NCI-H146 treated with DMSO at 0.1 percent for 48 hours (cell line): ENCODE results near the gene SIRPA.

Experiments
- DNase-seq: peaks from one replicate; lab custom pipeline; 2025; ENCODE audit not compliant: unreplicated experiment; lab: John Stamatoyannopoulos, UW

Gene SIRPA

DNA sequence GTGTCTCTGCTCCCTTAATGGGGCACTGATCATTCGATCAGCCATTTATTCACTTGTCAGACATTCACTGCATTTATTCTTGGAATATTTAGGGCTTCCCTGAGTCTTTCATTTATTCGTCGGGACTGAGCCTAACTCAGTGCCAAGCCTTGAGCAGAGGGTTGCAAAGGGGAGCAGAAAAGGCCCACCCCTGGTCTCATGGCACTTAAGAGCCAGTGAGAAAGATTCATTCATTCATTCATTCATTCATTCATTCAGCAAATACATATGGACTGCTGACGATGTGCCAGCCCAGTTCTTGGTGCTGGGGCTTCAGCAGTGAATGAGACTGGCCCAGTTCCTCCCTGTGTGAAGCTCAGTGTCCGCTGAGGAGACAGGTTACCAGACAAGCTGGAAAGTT is 36.6 kb downstream of the SIRPA start:
- no peak for DNase-seq

DNA sequence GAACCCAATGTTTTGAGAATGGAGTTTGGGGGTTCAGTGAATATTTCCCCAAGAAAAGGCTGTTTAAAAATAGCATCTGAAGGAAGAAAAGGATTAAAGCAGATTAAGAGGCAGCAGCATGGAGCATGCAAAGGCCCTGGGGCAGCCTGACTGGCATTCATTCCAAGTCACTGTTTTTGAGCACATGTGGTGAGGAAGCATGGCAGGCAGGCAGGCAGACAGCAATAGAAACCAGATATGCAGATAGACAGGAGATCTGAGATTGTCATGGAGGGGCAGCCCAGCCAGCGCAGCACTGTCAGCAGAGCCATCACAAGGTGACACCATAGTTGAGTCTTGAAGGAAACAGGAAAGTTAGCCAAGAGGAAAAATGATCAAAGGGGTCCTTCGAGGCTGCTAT is 37.8 kb downstream of the SIRPA start:
- no peak for DNase-seq

DNA sequence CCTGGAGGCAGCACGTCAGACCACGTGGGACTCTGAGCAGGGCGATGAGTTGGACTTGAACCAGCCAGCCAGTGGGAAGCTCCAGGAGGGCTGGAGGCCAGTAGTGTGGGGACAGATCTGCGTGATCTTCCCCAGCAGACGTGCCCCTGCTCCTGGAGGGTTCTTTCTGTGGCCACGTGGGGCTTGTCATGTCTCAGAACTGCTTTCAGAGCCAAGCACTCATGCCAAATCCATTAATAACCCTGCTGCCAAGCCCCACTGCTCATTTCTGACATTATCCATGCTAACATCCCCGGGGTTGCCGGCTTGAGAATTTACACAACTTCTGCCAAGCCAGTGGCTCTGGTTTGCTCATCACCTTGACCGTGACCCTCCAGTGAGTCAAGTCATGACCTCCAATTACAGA is 38.3 kb downstream of the SIRPA start:
- DNase-seq: no peak

DNA sequence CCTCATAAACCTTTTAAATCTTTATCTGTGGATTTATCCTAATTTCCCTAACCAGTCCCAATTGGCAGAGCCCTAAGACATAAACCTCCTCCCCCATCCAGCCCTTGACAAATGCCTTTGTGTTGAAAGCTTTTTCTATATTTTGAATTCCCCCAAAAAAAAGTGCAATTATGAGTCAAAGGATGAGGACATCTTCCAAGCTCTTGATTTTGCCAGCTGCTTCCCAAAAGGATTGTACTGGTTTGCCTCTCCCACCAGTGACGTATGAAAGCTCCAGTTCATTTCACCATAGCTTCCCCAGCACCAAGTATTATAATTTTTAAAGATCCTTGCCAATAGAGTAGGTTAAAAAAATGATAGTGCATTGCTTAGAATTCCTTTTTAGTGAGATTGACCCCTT is 38.9 kb downstream of the SIRPA start:
- no peak for DNase-seq

DNA sequence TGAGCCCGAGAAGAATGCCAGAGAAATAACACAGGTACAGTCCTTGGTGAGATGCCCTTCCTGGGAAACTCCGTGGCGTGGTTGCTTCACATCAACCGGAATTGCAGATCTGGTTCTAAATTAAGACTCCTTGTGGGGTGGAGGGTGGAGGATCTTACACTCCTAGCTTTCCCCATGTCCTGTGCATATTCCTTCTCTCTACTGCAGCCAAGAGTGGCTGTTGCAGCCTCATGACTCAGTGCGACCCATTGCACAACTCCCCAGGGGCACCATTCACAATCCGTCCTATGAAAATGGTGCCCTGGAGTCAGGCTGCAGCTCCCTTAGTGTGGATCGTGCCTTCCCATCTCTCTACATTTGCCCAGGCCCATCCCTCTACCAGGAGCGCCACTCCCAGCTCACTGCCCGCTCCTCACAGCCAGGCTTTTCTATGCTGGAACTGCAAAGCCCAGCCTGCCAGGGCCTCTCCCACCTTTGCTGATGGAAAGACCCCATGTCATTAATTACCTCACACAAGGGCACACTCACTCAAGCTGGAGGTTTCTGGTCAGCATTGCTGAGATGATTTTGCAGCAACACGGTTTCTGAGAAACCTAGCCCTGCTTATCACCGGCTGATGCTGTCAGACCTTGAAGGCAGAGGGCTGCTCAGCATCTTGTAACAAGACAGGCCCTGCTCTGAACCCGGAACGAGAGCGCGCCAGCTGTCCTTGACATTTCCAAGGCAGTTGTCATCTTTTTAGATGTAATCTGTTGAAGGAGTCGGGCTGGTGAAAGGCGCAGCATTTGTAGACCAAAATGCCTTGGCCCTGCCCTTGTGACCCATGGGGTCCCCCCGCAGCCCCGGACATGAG is 39.7 kb downstream of the SIRPA start:
- no peak for DNase-seq

DNA sequence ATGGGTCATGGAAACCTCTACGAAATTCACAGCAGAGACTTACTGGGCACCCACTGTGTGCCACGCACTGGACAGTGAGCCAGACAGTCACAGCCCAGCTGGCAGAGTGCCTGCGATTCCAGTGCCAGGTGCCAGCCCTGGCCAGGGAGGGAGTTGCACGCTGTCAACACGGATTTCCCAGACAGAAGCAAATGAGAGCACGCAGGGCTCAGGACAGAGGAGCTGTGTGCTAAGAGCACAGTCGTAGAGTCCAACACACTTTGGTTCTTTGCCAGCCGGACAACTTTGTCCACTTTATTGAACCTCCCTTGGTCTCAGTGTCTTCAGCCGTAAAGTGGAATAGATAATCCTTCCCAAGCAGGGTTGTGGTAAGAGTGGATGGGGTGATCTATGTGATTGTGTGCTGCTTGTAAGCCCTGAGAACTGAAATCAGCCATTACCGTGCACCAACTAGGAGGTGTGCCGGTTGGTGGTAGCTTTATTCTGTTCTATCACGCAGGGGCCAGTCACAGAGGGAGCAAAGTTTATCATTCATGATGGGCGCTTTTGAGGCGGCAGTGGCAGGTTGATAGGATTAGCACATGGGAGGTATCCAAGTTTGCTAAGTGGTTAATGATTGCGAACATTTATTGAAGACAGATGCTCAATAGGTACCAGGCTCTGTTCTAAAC is 40.6 kb downstream of the SIRPA start:
- no peak for DNase-seq

DNA sequence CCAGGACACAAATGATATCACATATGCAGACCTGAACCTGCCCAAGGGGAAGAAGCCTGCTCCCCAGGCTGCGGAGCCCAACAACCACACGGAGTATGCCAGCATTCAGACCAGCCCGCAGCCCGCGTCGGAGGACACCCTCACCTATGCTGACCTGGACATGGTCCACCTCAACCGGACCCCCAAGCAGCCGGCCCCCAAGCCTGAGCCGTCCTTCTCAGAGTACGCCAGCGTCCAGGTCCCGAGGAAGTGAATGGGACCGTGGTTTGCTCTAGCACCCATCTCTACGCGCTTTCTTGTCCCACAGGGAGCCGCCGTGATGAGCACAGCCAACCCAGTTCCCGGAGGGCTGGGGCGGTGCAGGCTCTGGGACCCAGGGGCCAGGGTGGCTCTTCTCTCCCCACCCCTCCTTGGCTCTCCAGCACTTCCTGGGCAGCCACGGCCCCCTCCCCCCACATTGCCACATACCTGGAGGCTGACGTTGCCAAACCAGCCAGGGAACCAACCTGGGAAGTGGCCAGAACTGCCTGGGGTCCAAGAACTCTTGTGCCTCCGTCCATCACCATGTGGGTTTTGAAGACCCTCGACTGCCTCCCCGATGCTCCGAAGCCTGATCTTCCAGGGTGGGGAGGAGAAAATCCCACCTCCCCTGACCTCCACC is 42.2 kb downstream of the SIRPA start:
- DNase-seq: no peak

DNA sequence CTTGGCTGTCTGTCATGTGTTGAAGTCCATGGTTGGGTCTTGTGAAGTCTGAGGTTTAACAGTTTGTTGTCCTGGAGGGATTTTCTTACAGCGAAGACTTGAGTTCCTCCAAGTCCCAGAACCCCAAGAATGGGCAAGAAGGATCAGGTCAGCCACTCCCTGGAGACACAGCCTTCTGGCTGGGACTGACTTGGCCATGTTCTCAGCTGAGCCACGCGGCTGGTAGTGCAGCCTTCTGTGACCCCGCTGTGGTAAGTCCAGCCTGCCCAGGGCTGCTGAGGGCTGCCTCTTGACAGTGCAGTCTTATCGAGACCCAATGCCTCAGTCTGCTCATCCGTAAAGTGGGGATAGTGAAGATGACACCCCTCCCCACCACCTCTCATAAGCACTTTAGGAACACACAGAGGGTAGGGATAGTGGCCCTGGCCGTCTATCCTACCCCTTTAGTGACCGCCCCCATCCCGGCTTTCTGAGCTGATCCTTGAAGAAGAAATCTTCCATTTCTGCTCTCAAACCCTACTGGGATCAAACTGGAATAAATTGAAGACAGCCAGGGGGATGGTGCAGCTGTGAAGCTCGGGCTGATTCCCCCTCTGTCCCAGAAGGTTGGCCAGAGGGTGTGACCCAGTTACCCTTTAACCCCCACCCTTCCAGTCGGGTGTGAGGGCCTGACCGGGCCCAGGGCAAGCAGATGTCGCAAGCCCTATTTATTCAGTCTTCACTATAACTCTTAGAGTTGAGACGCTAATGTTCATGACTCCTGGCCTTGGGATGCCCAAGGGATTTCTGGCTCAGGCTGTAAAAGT is 43.5 kb downstream of the SIRPA start:
- no peak for DNase-seq

DNA sequence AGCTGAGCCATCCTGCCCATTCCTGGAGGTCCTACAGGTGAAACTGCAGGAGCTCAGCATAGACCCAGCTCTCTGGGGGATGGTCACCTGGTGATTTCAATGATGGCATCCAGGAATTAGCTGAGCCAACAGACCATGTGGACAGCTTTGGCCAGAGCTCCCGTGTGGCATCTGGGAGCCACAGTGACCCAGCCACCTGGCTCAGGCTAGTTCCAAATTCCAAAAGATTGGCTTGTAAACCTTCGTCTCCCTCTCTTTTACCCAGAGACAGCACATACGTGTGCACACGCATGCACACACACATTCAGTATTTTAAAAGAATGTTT is 44.0 kb downstream of the SIRPA start:
- DNase-seq: no peak

DNA sequence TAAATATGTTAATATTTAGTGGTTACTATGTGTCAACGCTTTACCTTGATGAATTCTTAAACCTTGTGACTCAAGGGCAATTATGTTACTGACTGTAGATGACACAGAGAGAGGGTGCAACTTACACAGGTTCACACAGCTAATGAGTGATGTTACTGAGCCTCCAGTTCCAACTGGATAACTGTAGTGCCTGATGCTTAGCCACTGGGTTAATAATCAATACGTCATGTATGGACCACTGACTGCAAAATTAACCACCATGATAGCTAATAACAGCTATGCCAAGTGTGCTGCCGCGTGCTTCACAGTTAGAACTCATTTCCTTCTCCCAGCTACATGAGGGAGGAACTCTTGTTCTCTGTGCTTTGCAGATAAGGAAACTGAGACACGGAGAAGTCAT is 45.4 kb downstream of the SIRPA start:
- DNase-seq: no peak

DNA sequence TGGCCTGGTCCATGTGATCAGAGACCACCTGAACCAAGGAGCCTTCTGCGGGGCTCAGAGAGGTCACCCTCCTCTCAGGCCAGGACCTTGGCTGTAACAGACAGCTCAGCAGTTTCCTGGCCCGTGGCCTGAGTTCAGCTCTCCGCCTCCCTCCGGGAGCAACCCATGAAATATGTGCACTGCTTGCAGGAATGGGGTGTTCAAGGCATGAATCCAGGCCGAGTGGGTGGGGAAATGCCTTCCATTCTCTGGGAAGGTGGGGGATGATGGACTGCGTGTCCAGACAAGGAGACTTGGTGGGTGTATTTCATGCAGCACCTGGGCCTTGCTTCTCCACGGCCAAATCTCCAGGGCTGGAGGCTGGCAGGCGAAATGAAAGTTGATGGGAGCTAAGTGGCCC is 46.0 kb downstream of the SIRPA start:
- DNase-seq: no peak

DNA sequence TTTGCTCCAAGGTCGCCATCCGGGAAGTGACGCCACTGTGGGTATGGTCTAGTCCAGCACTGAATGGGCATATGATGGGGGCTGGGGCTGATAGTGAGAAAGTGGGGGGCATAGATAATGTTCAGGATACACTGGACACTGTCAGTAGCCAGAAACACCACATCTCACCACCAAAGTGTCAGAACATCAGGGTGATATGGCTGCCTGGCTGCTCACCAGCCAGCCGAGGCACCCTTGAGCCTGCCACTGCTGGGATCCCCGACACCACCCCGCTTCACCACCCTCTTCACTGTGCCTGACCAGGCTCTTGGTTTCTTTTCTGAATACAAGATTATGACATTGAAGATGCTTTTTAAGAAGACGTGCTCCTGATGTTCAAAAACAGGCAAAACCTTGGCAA is 46.9 kb downstream of the SIRPA start:
- no peak for DNase-seq

DNA sequence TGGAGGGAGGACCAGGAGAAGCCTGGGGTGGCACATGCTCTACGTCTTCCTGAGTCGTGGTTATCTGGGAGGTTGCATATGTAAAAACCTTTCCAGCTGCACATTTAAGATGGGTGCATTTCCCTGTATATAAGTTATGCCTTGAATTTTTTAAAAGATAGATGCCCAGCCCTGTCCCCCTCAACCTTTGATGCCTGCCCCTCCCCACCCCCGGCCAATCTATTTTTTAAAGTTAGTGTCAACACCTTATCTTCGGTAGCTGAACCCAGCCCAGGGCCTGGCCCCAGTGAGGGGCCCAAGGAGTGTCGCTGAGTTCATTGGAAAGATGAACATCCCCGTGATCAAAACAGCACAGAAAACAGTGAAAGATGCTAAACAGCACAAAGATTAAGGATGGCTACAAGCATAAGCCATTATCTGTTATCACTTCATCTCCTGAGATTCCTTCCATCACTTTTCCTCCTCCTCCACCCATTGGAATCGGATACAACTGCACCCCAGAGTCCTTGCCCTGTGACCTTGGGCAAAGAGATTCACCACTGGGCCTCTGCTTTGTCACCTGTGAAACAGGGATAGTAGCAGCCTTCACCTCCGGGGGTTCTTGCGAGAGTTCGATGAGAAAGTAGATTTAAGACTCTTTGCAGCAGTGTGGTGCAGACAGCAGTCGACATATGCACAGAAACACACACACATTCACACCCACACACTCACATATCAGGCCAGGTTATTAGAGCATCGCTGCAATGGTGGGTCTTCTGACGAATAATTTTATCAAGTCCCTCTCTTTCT is 47.5 kb downstream of the SIRPA start:
- DNase-seq: no peak

DNA sequence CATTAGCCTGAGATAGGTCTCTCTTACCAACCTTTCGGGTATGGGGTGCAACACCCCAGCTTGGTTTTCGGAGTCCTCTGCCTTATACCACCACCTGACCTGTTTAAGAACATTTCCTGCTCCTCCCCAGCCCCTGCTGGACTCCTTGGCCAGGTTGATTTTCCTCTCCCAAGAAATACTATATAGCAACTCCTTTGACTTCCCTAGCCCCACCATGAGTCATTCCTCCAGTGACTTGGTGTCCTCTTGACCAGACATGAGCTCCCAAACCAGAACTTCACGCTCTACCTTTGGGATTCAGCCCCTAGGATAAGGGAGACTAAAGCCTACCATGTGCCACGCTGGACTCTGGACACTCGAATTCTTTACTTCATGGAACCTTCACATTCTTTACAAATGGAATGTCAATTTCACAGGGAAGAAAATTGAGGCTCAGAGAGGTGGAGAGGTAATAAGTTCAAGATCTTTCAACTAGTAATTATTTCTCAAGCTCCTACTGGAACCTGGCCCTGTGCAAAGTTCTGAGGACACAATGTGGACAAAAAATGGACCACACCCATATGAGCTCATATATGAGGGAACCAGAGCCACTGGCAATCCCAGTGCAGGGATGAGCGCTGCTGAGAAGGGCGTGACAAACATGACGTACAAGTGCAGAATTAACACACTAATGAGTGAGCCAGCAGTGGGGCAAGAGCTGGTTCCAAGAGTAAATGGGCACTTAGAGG is 48.2 kb downstream of the SIRPA start:
- no peak for DNase-seq

DNA sequence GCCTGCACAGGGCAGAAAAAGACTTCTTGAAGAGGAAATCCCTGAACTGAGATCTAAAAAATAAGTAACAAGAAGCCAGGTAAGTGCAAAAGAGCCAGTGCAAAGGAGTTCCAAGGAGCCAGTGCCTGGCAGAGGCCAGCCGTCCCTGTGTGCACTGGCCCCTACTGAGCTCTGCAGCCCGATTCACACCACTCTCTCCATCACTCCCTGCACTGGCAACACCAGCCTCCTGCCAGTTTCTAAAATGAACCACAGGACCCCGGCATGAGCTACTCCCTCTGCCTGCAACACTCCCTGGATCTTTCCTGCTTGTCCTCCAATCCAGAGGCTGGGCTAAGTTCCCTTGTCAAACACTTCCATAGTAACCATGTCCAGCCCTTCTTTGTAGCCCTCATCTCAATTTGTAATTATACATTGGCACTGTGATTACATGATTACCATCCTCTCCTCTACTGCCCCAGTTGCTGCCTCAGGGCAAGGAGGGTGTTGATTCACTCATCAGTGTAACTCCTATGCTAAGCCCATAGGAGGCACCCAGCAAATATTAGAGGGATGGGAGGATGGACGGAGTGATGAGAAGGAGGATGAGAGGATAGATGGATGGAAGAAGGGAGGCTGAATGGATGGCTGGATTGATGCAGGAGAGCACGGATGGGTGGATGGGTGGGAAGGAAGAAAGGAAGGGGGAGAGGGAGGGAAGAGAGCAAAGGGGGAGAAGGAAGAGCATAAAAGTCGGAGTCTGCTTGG is 49.3 kb downstream of the SIRPA start:
- no peak for DNase-seq

DNA sequence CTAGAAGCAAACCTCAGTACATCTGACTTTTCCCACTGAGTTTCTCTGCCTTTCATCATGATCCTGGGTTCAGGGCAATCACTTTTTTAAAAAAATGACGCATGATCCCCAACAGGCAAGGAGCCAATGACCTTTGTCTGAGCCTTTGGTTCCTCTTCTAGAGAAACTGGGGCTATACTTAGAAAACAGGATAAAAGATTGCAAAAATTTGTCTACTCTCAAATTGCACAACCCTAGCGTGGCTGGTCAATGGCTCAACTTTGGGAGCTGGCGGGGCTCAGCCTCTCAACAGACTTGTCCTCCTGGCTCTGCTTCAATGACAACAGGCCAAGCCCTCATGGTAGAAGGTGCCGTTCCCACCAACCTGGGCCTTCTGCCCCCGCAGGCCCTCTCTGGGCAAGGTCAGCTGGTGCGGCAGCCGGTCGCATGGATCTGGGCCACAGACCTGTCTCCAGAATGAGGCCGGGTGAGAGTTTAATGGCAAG is 50.0 kb downstream of the SIRPA start:
- DNase-seq: no peak

DNA sequence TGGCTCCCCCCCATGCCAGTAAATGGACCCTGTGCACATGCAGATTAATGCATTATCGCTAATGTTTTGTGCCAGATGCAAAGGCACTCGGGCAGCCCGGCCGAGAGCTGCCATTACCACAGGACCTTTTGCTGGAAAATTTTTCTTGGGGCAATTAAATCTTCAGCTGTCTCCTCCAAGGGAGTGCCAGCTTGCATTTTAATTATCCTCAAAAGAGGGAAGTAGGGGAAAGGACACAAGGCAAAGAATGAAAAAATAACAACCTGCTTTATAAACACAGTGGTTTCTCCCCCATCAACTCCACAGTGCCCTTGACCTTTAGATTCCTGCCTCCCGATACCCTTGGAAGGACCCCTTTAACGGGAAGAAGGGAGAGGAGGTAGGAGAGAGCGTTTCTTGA is 50.5 kb downstream of the SIRPA start:
- no peak for DNase-seq

DNA sequence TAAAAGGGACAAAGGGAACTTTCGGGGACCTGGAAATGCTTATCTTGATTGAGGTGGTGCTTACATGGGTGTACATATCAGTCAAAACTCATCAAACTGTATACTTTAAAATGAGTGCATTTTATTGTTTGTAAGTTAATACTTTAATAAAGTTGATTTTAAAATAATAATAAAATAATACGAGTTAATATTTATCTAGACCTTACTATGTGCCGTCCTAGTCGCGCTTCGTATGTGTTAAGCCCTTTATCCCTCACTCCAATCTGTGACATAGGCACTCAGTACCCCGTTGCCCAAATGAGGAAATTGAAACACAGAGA is 51.2 kb downstream of the SIRPA start:
- DNase-seq: no peak

DNA sequence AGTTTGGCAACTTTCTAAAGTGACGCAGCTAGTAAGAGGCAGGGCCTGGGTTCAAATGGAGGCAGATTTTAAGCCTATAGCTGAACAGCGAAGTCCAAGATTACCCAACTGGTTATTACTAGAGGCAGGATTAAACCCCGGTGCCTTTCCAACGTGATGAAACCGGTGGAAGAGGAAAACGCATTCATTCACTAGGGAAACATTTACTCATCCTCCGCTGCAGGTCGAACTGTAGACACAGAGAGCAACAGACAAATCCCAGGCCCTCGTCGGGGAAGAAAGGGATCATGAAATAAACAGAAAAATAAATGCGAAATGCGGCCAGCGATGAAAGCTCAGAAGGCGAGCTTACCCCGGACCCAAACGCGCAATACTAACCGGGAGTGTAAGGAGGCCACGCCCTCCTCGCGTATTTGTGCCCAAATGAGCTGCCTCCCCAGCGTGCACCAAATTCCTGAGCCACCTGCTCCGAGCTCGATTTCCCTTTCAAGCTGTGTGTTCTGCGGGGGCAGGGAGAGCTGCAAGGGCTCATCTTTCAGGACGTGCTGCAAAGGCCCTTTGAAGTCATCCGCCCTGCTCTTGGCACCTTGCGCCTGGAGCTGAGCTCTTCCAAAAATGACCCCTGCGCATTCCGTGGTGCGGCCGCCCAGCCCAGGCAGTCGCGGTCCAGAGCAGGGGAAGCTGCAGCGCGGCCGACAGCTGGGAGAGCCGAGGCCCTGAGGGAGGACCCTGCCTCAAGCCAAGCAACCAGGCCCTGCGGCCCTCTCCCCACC is 51.7 kb downstream of the SIRPA start:
- DNase-seq: no peak
